Measurements from ENCODE around the gene PDCD2L. TPM values are rescaled to one million over a fixed set of nuclear protein-coding genes. Genes with fewer than 3 reads are reported as not detected.

The PDCD2L gene
- 7.0 TPM for total RNA-seq

GRCh38 chr19:34404109-34404909 is at the start of gene PDCD2L:
TSS of gene PDCD2L (plus strand) at chr19:34404399. CDS start at chr19:34404431, 32 bp downstream.

DNA sequence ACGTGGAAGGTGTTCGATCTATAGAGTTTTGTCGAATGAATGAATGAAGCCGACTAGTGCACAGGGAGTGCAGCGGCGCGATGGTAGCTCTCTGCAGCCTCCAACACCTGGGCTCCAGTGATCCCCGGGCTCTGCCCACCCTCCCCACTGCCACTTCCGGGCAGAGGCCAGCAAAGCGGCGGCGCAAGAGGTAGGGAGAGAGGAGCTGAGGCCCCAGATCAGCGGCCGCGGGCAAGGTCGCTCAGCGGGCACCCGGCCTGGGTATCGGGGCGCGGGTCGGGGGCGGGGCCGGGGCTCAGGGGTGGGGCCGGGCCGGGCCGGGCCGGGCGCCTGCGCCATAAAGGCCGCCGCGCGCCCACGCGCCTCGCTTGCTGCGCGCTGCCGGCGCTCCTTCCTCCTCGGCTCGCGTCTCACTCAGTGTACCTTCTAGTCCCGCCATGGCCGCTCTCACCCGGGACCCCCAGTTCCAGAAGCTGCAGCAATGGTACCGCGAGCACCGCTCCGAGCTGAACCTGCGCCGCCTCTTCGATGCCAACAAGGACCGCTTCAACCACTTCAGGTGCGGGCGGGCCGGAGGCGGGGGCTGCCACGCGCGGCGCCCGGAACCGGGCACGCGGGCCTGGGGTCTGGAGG is 39.3 kb upstream of the PDCD2L start, which contains the start of gene GPI:
Gene GPI, plus strand, starts transcription at position 367 of the 633 bp plus-strand sequence. Its CDS starts 71 bp downstream, at position 438.

Other genes starting within 250 kb of the PDCD2L start
- 175 TPM for gene LSM14A, start 231.9 kb upstream of the PDCD2L start, total RNA-seq
- 49.4 TPM for gene GARRE1, start 149.8 kb upstream of the PDCD2L start, total RNA-seq
- 213 TPM for gene GPI, start 39.2 kb upstream of the PDCD2L start, total RNA-seq
- gene UBA2, start 24.0 kb downstream of the PDCD2L start, total RNA-seq = 163 TPM
- 18.2 TPM for gene WTIP, start 77.4 kb downstream of the PDCD2L start, total RNA-seq

Data from camera-type eye (tissue), 1 donor.